PFSK-1 (cell line): Measurements from ENCODE around the gene ARHGAP18.

Experiments used
- FOXP2 ChIP-seq: optimal IDR thresholded peaks from 2 replicates; pipeline ENCODE3; 2011; ENCODE audit warnings: borderline replicate concordance, control low read depth, inconsistent platforms; ENCODE audit not compliant: insufficient read depth; ENCODE audit errors: extremely low read length, extremely low read depth
- POLR2AphosphoS5 ChIP-seq: IDR thresholded peaks from 2 replicates; pipeline ENCODE4 v1.6.1; 2012; ENCODE audit warnings: low read depth, mild to moderate bottlenecking, control low read depth, low read length, moderate library complexity
- SIN3A ChIP-seq: IDR thresholded peaks from 2 replicates; pipeline ENCODE4 v1.6.1; 2012; ENCODE audit warnings: mild to moderate bottlenecking, low read length, moderate library complexity, borderline replicate concordance; ENCODE audit not compliant: insufficient read depth
- TAF1 ChIP-seq: IDR thresholded peaks from 2 replicates; pipeline ENCODE4 v1.6.1; 2012; ENCODE audit warnings: low read length, control low read depth, borderline replicate concordance; ENCODE audit not compliant: insufficient read depth
- TF ChIP-seq, protein P1 (sequence below), 2 experiments: IDR thresholded peaks; 2 replicates each; pipeline versions ENCODE4 v1.6.1 to v1.8.0; 2011 to 2012; ENCODE audit warnings: low read depth in 2 of 2, low read length in 2 of 2, control low read depth in 1 of 2, inconsistent platforms in 1 of 2, mild to moderate bottlenecking in 1 of 2, moderate library complexity in 1 of 2; ENCODE audit not compliant: insufficient read depth in 1 of 2

ARHGAP18 gene

DNA sequence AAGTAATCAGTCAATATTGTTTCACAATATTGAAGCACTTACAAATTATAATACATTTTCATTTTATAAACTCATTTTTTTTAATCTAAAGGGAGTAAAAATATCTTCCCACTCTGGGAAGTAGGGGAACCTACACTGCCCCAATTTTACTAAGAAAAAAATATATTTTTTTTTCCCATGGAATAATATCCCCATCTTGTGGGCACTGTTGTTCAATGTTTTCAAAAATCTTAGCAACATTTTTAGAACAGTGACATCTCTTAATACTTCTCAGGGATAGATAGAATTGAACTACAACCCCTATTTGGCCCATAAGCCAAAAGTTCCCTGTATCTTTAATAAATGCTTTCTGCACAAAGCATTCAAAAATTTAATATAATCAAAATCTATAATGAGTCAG, 42.9 kb downstream of the ARHGAP18 start:
- no peak for TF ChIP-seq SIN3A
- TF ChIP-seq FOXP2, result no peak

DNA sequence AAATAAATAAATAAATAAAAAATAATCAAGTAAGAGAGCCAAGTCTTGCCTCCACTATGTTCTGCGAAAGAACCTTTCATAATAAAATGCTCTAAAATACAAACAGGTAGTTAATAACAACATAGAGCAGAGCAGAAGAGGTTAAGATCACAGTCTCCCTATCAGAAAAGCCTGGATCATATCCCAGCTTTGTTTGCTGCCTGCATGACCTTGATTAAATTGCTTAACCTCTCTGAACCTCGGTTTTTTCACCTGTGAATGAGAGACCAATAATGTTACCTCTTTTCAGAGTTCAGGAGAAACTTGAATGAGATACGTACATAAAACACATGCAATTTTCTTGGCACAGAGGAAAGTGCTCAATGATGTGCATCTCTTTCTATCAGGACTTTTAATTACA, 44.4 kb downstream of the ARHGAP18 start:
- TF ChIP-seq, protein P1, sequence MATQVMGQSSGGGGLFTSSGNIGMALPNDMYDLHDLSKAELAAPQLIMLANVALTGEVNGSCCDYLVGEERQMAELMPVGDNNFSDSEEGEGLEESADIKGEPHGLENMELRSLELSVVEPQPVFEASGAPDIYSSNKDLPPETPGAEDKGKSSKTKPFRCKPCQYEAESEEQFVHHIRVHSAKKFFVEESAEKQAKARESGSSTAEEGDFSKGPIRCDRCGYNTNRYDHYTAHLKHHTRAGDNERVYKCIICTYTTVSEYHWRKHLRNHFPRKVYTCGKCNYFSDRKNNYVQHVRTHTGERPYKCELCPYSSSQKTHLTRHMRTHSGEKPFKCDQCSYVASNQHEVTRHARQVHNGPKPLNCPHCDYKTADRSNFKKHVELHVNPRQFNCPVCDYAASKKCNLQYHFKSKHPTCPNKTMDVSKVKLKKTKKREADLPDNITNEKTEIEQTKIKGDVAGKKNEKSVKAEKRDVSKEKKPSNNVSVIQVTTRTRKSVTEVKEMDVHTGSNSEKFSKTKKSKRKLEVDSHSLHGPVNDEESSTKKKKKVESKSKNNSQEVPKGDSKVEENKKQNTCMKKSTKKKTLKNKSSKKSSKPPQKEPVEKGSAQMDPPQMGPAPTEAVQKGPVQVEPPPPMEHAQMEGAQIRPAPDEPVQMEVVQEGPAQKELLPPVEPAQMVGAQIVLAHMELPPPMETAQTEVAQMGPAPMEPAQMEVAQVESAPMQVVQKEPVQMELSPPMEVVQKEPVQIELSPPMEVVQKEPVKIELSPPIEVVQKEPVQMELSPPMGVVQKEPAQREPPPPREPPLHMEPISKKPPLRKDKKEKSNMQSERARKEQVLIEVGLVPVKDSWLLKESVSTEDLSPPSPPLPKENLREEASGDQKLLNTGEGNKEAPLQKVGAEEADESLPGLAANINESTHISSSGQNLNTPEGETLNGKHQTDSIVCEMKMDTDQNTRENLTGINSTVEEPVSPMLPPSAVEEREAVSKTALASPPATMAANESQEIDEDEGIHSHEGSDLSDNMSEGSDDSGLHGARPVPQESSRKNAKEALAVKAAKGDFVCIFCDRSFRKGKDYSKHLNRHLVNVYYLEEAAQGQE (IDR thresholded peaks at IDR 0.05; ENCODE audit: insufficient read depth in 1 of 2, low read depth in 2 of 2, low read length in 2 of 2), result no peak
- TF ChIP-seq SIN3A (no peak), POLR2AphosphoS5 (no peak), TAF1 (no peak), FOXP2 (no peak)

DNA sequence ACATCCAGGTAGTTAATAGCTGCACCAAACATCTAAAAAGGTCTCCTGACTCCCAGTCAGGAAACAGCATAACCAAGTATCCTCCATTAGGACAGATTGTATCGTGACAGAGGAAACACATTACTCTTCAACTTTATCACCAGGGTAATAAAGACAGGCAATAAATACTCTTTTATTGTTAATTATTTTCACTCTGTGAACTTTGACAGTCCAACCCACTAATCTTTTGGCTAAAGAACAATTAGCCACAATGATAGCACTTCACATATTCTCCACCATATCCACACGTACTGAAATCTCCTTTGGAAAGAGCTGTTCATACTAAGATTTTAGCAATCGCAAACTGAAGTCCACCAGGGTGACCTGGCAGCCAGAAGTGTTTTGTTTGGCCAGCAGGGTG, 46.4 kb downstream of the ARHGAP18 start:
- no peak for TF ChIP-seq POLR2AphosphoS5

DNA sequence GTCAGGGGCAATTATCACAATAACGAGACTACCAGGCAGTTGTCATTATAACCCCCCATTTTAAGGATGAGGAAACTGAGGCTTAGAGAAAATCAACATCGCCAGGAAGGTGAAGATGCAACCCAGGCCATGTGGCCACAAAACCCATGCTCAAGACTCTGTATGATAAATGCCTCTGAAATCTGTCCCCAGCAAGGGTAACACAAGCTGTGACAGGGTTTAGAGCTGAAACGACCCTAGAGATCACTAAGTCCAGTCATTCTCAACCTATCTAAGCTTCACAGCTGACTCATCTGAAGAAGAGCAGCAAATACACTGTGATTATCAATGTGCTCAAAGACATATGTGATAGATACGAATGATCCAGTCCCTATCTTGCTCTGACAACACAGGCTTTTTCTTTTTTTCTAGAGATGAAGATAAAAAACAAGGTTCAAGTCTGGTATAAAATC, 47.0 kb downstream of the ARHGAP18 start:
- no peak for TF ChIP-seq FOXP2
- TF ChIP-seq, protein P1 (IDR thresholded peaks at IDR 0.05; ENCODE audit: insufficient read depth in 1 of 2, low read depth in 2 of 2, low read length in 2 of 2), result no peak
- TF ChIP-seq SIN3A, result no peak
- TF ChIP-seq POLR2AphosphoS5, result no peak
- no peak for TF ChIP-seq TAF1

DNA sequence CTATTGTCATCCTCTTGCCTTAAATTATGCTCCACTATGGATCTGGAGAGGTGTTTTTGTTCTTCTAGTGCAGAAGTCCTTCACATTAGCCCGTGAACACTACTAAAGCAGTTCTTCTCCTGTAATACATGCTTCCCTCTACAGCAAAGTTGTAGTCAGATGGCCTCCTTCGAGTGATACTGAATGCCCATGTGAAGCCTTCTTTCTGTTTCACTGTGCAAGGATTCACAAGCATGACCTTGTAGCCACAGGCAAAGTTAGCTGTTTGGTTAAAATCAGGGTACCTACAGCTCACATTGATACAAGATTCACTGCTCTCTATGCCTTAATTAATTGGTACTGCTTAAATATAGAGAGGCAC, 47.6 kb downstream of the ARHGAP18 start:
- TF ChIP-seq, protein P1 (IDR thresholded peaks at IDR 0.05; ENCODE audit: insufficient read depth in 1 of 2, low read depth in 2 of 2, low read length in 2 of 2), result no peak
- no peak for TF ChIP-seq POLR2AphosphoS5
- TF ChIP-seq SIN3A, result no peak
- no peak for TF ChIP-seq TAF1
- TF ChIP-seq FOXP2, result no peak

DNA sequence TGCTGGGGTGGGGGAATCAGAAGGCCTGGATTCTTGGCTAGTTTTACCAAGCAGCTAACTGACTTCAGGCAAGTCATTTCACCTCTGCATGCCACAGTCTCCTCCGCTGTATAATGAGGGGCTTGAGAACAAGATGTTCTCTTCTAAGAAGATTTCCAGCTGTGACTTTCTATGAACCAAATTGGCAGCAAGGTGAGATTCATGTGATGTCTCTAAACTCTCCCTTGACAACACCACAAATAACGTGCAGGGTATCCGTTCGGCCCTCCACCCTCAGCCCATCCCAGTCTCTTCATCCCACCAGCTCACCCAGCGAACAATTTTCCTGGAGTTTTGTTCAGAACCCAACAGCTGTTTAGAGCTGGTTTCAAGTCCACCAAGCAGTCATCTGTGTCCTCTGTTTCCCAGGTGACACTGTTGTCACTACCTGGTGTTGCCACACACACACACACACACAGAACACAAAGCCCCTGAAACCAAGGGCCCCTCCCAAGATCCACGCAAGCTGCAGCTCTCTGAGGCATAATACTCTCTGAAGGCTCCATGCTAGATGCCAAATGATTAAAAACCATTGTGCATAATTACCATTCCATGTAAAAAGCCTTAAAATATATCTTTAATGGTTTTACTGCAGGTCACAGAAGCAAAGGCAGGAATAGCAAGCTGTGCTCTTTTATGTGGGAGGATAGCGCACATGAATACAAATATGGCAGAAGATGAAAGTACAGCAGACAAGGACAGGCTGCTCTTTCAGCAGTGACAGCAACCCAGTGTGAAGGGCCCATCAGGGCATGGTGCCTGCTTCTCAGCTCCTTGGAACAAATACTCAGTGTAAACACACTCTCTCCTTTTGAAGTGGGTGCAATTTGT, 48.2 kb downstream of the ARHGAP18 start:
- TF ChIP-seq SIN3A (no peak), TAF1 (no peak)

DNA sequence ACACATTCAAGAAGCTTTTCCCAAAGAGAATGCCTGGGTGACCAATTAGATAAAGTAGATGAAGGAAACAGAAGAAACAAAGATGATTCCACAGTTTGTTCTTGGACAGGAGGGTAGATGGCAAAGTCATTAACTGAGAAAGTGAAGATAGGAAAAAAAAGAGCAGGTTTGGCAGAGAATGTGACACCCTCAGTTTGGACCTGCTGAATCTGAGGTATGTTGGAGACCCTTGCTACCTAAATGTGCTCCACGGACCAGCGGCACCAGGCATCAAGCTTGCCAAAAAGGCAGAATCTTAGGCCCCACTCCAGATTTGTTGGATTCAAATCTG, 49.7 kb downstream of the ARHGAP18 start:
- TF ChIP-seq SIN3A (no peak), FOXP2 (no peak), POLR2AphosphoS5 (no peak), TAF1 (no peak)
- TF ChIP-seq, protein P1 (IDR thresholded peaks at IDR 0.05; ENCODE audit: insufficient read depth in 1 of 2, low read depth in 2 of 2, low read length in 2 of 2), result no peak
